ENCODE measurements around the gene PLCB1.

The PLCB1 gene

GRCh38 chr20:8246153-8246552 is 114.1 kb downstream of the PLCB1 start:
- DNase-seq (ENCODE audit: low read depth): no peak

DNA sequence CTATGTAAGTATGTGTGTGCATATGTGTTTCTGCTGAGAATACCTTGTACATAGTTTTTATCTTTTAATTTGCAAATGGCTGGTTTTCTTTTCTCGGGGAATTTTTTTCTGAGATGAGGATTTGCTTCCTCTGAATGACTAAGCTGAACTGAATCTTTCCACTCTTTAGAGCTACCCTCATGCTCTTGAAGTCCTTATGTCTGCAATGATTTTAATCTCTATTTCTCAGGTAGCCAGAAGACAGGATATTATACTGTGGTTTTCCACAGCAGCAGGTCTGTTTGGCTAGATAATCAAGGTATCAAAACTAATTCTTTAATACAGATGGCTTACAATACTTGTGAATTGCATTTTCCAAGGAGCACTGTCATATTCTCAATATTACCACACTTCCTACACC is 114.7 kb downstream of the PLCB1 start:
- DNase-seq (ENCODE audit: low read depth): no peak

DNA sequence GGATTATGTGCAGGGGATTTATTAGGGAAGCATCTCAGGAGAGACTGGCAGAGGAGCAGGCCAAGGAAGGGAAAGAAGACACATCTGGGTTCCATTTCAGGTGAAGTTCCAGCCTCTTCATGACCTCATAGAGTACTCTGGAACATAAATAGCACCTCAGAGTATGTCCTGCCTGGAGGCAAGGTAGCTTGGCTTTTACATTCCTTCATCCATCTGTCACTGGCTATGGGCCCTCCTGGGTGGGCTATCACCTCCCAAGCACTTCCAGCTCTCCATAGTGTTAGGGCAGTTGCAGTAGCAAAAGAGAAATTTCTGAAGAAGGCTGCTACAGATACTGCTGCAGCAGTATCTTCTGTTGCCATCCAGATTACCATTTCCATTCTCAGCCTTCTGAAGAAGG is 116.0 kb downstream of the PLCB1 start:
- DNase-seq (ENCODE audit: low read depth): no peak

DNA sequence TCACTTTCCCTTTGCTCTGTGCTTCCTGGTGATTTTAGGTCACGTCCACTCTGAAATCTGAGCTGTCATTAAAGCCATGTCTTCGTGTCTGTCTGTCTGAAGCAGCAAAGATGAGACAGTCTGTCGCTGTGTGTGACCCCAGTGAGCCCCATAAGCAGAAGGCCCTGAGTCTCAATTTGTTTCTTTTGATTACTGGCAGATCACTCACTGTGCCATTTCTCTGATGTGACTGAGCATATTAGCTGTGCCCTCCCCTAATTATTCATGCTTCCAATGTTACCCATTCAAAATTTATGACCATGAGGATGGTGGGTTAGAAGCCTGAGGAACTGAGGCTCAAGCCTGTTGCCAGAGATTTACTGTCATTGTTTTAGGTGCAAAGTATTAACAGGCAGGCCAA is 117.6 kb downstream of the PLCB1 start:
- DNase-seq (ENCODE audit: low read depth): no peak

DNA sequence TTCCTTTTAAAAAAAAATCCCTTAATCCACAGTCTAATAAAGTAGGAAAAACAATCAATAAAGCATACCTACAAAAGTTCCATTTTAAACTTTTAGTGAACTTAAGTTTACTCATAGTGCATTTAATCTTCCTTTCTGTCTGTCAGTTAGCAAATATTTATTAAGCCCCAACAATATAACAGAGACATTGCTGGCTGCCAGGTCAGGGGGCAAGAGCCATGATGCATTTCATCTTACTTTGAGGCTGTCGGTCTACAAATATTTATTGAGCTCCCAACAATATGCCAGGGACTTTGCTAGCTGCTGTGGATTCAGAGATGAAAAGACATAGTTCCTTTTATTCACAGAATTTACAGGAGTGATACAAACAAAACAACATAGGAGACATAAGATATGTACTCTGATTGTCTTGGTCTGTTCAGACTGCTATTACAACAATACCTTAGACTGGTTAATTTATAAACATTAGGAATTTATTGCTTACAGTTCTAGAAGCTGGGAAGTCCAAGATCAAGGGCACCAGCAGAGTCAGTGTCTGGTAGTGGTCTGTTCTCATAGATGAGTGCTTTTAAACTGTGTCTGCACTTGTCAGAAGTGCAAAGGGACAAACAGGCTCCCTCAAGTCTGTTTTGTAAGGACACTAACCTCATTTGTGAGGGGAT is 118.6 kb downstream of the PLCB1 start:
- no peak for DNase-seq (ENCODE audit: low read depth)

- DNase-seq (ENCODE audit: low read depth): no peak
These were observed 119.1 kb downstream of the PLCB1 start for GRCh38 chr20:8251201-8251575.

GRCh38 chr20:8254911-8255582 is 123.0 kb downstream of the PLCB1 start:
- no peak for DNase-seq (ENCODE audit: low read depth)

DNA sequence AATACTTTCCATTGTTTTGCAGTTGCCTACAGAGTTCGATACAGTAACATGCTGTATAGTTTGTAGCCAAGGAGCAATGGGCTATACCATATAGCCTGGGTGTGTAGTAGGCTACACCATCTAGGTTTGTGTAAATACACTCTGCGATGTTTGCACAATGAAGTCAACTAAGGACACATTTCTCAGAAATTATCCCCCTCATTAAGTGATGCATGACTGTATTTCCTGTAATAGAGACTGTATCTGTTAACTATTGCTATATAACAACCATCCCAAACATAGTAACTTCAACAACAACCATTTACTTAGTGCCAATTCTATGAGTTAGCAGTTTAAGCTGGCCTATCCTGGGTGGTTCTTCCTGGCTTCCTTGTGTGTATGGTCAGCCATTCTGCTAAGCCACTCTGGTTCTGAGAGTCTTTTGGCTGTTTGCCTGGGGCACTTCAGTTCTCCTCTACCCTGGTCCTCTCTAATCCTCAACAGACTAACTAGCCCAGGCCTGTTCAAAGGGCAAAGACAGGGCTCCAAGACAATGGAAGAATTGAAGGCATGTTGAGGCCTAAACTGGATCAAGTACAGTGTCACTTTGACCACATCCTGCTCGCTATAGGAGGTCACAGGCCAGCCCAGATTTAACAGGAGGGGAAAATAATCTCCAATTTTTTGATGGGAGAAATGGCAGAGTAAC is 124.0 kb downstream of the PLCB1 start:
- DNase-seq (ENCODE audit: low read depth): no peak

GRCh38 chr20:8260837-8261251 is 128.8 kb downstream of the PLCB1 start:
- no peak for DNase-seq (ENCODE audit: low read depth)

DNA sequence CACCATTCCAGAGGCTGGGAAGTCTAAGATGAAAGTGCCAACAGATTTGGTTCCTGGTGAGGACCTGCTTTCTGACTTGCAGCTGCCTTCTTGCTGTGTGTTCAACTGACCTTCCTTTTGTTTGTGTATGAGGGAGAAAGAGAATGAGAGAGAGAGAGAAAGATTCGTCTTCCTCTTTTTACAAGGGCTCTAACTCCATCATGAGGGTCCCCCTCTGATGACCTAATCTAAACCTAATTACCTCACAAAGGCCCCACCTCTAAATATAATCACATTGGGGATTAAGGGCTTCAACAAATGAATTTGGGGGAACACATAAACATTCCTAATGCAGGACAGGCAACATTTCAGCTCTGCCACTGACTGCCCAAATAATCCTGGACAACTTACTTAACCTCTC is 130.7 kb downstream of the PLCB1 start:
- no peak for DNase-seq (ENCODE audit: low read depth)

- DNase-seq (ENCODE audit: low read depth): no peak
These were observed 133.5 kb downstream of the PLCB1 start for GRCh38 chr20:8265588-8265987.

- DNase-seq (ENCODE audit: low read depth): no peak
These were observed 134.9 kb downstream of the PLCB1 start for GRCh38 chr20:8267009-8267408.

DNA sequence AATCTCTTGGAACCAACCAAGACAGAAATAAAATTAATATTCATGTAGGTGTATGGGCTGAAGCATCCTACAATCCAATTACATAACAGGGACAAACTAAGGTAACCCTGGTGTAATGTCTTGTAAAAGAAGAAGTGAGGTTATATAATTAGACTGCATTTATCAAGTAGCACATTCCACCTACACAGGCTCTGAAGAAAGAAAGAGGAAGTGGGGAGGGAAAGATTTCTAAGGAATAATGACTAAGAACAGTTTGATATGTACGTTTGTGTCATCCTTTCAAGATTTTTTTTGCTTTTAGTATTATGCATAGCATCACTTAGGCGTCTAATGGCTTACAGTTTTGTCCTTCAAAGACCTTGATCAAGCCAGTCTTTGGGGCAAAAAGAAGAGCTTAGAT is 139.7 kb downstream of the PLCB1 start:
- DNase-seq (ENCODE audit: low read depth): no peak

DNA sequence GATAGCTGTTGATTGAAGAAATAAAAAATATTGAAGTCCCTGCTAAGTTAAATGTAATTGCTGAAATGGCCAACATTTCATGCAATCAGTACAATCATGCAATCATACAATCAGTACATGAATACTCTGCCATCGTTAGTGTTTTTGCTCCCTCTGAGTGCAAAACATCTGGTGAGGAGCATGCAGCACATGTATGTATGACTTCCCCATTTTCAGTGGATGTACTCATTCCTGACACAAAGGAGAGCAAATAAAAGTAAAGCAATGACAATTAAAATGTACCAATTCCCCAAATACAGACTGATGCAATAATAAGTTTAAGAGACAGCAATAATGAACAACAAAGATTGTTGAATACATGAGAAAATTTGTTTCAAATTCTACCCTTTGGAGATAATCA is 140.7 kb downstream of the PLCB1 start:
- DNase-seq (ENCODE audit: low read depth): no peak

DNA sequence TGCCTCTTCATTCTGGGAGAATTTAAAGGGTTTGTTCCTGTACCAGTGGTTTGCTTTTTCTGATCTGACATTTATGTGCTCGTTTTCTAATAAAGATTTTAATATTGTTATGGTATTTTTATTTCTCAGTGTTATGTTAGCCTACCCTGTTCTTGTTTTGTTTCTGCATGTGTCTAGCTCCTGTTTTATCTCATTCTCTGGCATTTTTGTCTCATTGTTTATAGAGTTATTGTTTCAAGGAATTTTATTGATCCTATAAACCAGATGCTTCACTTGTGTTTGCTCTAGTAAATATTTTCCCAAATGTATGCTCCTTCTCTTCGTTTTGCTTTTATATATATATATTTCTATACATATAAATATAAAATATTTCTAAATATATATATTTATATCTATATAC is 152.8 kb downstream of the PLCB1 start:
- no peak for DNase-seq (ENCODE audit: low read depth)

DNA sequence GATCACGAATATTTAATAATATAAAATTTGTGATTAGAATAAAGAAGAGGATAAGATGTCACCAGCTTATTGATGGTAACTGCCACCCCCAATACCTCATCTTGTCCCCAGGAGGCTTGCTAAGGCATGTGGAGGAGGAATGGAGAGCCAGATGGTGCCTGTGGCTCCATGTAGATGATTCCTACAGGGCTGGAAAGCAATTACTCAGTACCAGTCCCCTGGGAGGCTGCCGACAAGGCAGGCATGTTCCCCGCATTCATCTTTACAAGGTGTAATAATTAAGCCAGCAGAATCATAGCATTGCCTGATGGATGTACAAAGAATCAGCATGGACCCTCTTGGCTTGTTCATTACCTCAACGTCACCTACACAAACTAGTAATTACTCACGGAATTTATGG is 155.3 kb downstream of the PLCB1 start:
- no peak for DNase-seq (ENCODE audit: low read depth)

DNA sequence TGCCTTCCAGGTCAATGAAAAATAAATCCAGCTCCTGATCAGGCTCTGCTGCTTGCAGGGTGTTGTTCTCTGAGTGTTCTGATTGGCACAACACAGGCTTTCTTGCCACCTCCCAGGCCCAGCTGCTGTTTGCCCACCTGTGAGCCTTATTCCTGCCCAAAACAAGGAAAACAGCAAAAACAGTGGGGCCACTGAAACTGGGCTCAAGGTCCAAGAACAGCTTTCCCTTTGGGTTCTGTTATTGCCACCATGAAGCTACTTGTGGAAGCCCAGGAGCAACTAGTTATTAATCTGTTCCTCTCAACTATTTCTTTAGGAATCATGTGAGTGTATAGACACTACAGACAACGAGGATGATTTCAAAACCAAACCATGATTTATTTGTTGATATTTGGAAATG is 159.1 kb downstream of the PLCB1 start:
- DNase-seq (ENCODE audit: low read depth): no peak

- no peak for DNase-seq (ENCODE audit: low read depth)
These were observed 159.8 kb downstream of the PLCB1 start for GRCh38 chr20:8291873-8292272.

DNA sequence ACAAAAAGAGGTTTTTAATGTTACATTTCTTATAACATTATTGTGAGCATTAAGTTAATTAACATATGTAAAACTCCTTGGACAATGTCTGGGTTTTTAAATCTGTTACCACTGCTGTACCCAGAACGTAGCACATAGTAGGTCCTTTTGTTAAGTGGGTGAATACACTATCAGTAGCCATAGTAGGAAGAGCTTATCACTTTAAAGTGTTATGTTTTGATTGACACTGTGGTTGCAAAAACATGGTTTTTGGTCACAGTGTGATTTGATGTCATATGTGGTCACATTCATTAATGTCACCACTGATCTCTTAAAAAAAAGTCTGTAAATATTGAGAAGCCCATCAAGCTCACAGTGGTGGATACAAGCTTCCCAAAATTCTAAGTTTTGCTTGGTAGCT is 160.7 kb downstream of the PLCB1 start:
- no peak for DNase-seq (ENCODE audit: low read depth)

DNA sequence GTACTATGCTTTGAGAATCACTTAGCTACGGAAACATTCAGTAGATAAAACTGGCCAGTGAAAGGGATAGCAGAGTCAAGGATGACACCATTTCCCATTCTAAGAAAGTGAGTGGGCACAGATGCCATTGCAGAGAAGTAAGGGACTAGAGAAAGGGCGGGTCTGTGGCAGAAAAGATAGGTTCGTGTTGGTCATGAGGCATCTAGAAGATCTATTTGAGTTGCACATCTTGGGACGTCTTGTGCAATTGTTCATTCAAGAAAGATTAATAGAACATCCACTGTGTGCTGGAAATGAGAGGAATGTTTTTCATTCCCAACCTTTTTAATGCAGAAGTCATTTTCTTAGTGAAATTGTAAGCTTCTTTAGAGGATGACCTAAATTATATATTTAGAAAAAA is 161.7 kb downstream of the PLCB1 start:
- no peak for DNase-seq (ENCODE audit: low read depth)

DNA sequence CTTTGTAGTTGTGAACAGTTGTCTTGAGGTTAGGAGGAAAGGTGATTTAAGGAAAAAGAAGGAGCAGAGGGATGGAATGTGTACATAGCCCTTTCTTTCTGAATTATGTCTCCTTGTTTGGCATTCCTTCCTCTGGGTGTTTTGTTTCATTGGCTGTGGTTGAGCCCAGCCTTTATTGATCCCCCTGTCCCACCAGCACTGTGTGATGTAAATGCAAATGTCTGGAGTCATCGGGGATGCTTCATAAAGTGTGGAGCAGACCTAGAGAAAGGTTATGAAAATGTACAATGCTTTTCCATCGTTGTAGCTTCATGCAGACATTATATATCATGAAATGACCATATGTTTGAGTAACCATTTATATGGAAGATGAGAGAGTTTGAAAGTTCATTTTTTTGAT is 164.5 kb downstream of the PLCB1 start:
- no peak for DNase-seq (ENCODE audit: low read depth)

DNA sequence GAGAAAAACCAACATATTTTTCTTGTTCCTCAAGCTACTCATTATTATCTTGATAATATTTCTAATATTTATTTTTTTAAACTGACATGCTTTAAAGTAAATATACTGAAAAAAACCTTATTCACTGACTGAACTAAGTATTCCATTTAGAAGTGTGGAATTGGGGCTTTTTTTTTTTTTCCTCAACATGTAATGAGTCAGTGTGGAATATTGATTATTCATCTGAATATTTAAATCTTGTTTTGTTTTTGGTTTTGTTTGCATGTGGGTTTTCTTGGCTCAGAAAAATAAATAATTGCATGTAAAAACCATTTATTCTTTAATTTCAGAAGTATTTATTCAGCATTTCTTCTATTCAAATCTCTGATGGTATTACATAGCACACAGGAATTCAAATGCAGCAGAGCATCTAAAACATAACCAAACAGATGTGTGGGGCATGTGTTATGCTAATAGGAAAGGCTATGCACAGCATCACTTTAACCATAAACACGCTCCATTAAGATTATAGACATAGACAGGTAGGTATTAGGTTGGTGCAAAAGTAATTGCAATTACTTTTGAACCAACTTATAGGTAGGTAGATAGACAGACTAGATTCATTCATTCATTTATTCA is 166.5 kb downstream of the PLCB1 start:
- DNase-seq (ENCODE audit: low read depth): no peak

GRCh38 chr20:8299921-8300320 is 167.9 kb downstream of the PLCB1 start:
- DNase-seq (ENCODE audit: low read depth): no peak

Data from CMK (cell line).